Right lung (tissue), 5 donors: ENCODE results near the gene PIP4K2C. TPM values are rescaled to one million over a fixed set of nuclear protein-coding genes. Genes with fewer than 3 reads are reported as not detected.
"Not testable (repeated sequence)": the region's sequence is repeated elsewhere in the genome, so short reads cannot be mapped to it uniquely, and the experiment has no call there.

Experiments
- DNase-seq, 2 donors: peaks; one replicate each; pipeline ENCODE4 v3.0.0-alpha.2; 2013
- polyA plus RNA-seq, 5 donors: library from polyadenylated mRNA; unstranded; fragments of 120-200 nt; gene quantifications; one replicate each; pipeline versions ENCODE4 v1.2.1 to v1.2.3, GENCODE V29; 2013; ENCODE audit warnings: inconsistent platforms in 1 of 5, low replicate concordance in 1 of 5; ENCODE audit not compliant: insufficient read length in 5 of 5, insufficient read depth in 1 of 5

Gene PIP4K2C
- polyA plus RNA-seq, 5 donors, result 18.1 to 22.8 (median 20.1) TPM

GRCh38 chr12:57584050-57584449 lies 6.9 kb upstream of the PIP4K2C start:
- no peak for DNase-seq

DNA sequence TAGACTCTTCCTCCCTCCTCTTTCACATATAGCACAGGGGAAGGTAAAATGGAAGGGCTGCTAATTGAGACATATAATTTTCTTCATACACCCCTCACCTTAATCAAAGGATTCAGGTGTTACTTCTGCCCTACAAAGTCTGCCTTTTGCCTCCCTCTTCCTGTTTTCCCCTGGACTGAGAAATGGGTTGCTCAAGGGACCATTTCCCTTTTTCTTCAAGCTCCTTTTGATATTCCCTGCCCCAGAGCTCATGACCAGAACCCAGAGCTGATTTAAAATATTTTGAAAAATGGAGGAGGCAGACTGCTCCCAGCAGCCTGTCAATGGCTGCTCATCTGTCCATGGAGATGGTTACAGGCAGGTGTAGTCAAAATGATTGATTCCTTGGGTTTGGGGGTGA lies 6.3 kb upstream of the PIP4K2C start:
- DNase-seq, result no peak

GRCh38 chr12:57585156-57585555 lies 5.8 kb upstream of the PIP4K2C start:
- DNase-seq, result no peak

DNA sequence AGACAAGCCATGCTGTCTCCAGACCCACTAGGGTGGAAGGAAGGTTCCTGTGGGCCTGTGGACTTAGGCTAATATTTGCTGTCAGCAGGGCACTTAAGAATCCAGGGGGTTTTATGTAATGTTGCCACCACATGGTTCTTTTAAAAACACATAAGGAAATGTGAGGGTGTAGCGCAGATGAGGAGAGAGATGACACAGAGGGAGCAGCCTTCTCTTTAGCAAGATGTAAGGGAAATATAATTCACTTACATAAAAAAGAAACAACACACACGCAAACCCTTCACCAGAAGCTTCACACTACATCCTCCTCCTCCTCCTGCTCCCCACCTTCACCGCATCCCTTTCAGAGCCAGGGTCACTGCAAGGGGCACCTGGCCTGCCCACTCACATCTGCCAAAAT lies 4.9 kb upstream of the PIP4K2C start:
- DNase-seq, result no peak

DNA sequence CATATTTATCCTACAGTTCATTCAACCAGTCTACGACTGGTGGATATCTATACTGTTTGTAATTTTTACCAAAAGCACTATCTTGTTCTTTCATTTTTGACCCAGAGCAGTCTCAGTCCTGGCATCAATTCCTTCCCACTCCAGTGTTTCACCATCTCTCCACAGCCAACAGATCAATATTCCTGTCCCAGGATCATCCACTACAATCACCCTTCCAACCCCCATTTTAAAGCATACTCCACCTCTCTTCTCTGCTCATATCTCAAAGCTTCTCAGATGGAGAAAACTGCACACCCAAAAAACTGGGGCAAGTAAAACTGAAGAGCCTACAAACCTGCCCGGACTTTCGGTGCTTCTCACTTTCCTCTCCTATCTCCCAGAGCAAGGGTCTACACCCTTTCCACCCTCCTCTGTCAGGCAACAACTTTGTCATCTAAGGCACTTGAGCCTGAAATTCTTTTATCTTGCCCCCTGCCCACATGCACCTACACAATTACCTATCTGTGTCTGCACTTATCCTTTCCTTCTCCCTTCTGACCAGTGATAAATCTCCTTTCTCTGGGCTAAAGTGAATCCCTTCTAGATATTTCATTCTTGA lies 4.1 kb upstream of the PIP4K2C start:
- DNase-seq, result no peak

GRCh38 chr12:57588951-57589610 lies 1.9 kb upstream of the PIP4K2C start:
- DNase-seq, result not testable (repeated sequence)

- no peak for DNase-seq
Measured at GRCh38 chr12:57590479-57590863, 521 bp upstream of the PIP4K2C start.

DNA sequence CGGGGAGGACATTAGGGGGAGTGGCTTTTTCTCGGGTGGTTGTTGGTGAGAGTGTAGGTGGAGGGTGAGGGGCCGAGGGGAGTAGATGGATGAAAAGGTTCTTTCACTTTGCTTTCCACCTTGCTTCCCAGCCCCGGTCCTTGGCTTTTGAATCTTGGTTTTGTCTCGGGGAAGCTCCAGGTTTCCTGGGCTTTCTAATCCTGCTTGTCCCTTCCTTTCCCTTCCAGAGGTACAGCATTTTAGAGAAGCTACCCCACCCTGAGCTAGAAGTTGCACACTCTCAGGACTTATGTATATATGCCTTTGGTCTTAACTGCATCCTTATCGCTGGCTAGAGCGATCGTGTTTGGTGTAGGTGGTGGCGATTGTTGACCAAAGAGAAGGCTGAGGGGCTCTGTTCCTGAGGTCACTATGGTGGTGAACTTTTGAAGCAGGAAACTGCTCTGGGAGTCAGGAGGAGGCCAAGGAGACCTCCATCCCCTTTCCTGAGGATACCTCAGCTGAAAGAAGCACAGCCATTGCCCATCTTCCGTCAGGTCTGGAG lies 862 bp downstream of the PIP4K2C start:
- DNase-seq, result no peak

DNA sequence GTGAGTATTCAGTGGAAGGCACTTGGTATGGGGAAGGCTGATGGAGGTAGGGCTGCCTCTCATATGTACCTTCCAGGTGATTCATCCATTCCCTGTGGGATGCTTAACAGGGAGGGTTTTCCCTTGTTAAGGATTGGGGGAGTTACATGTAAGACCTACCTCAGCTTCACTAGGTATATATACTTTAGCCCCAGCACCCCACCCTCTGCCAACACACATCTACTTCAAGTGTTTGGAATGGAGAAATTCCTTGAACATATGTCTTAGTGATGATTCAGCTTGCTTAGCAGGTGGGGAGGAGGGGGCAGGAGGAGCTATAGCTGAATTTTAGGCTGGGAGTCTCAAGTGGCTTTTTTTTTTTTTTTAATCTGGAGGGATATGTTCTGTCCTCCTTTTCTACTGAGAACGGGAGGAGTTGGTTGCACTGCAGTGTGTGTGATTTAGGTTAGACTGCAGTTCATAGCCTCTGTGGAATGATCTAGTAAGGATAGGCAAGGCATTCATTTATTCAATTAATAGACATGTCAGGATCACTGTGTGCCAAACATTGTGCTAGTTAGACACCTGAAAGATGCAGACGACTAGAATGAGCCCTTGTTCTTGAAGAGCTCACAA lies 1.7 kb downstream of the PIP4K2C start:
- no peak for DNase-seq

DNA sequence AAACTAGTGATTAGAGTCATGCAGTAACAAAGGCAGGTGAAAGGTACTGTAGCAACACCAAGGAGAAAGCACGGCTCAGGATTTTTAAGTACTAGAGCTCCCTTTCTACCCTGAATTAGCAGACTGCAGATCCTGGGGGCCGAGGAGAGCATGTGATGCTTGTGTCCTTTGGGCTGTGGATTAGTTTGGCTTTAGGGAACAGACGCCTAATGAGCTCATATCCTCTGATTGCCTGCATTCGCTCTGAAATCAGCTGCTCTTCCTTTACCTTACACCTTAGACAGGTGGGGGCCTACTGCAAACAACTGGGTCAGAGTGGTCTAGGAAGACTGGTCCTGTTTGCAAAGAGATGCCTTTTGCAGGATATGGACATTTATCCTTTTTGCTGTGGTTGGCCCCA lies 2.2 kb downstream of the PIP4K2C start:
- DNase-seq, result no peak

DNA sequence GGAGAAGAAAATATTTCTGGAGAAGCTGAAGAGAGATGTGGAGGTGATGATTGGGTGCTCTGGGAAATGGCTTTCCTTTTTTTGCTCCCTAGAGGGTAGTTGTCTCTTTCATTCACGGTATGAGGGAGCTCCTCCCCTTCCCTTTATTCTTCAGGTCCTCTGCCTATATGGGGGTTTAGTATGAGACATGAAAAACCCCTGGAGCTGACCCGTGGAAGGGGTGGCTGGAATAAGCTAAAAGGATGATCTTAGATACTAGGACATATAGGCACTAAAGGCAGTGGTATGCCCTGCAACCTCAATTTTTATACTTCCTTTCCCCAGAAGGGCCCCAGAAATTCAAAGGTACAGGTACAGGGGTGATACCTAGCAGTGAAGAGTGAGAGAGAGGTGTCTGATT lies 9.4 kb downstream of the PIP4K2C start:
- DNase-seq, result no peak

- no peak for DNase-seq
Measured at GRCh38 chr12:57602544-57602943, 11.6 kb downstream of the PIP4K2C start.

GRCh38 chr12:57603324-57603723 lies 12.3 kb downstream of the PIP4K2C start:
- DNase-seq, result no peak

GRCh38 chr12:57603815-57604453 lies 12.9 kb downstream of the PIP4K2C start:
- peak; percentile 65 to 70 for DNase-seq

GRCh38 chr12:57604454-57604991 lies 13.5 kb downstream of the PIP4K2C start, which contains the start of gene DTX3:
DTX3 (plus strand) TSS chr12:57604824; CDS start chr12:57606518, 1,694 bp downstream.
- peak in 1 of 2 donors; percentile 45 for DNase-seq

- DNase-seq, result no peak
Measured at GRCh38 chr12:57604992-57605810, 14.2 kb downstream of the PIP4K2C start.

DNA sequence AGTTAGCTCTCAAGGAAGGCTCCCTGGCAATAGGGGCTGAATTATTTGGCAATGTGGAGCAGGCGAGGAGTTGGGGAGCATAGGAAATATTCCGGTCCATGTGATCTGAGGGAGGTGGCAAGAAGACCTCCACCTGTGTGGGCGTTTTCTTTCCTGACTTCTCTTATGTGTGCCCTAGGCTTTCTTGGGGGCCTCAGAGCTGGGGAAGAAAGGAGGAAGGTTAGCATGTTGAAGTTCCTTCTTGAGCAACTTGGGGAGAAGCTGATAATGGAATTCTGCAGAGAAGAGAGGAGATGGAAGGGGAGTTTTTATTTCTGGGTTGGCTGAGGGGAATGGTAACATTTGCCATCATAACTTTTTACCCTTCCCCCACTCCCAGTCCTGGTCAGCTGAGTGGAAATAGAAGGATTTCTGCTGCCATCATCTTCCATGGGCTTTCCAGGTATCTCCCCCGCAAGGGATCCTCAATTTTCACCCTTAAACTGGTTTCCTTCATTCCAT lies 14.9 kb downstream of the PIP4K2C start:
- no peak for DNase-seq

DNA sequence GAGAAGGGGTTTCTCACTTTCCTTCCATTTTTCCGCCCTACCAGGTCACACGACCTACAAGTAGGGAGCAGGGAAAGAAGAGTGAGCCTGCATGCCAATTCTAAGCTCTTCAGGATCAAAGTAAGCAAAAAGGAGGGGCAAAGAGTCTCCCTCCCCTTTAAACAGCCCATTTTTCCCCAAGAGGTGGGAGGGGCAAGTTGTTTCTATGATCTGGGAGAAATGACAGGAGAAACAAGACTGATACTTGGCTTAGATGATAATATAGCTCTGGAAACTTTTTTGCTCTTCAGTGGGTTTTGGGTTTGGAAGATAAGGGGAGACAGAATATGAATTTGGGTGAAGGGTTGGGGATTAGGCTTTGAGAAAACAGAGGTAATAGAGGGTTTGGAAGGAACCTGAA lies 15.4 kb downstream of the PIP4K2C start:
- no peak for DNase-seq

DNA sequence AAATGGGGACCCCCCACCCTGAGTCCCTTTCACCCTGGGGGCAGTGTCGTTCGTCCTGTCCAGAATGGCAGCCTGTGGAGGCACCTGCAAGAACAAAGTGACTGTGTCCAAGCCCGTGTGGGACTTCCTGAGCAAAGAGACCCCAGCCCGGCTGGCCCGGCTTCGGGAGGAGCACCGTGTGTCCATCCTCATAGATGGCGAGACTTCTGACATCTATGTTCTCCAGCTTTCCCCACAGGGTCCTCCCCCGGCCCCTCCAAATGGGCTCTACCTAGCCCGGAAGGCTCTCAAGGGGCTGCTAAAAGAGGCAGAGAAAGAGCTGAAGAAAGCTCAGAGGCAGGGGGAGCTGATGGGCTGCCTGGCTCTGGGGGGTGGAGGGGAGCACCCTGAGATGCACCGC lies 15.8 kb downstream of the PIP4K2C start:
- DNase-seq, result no peak

DNA sequence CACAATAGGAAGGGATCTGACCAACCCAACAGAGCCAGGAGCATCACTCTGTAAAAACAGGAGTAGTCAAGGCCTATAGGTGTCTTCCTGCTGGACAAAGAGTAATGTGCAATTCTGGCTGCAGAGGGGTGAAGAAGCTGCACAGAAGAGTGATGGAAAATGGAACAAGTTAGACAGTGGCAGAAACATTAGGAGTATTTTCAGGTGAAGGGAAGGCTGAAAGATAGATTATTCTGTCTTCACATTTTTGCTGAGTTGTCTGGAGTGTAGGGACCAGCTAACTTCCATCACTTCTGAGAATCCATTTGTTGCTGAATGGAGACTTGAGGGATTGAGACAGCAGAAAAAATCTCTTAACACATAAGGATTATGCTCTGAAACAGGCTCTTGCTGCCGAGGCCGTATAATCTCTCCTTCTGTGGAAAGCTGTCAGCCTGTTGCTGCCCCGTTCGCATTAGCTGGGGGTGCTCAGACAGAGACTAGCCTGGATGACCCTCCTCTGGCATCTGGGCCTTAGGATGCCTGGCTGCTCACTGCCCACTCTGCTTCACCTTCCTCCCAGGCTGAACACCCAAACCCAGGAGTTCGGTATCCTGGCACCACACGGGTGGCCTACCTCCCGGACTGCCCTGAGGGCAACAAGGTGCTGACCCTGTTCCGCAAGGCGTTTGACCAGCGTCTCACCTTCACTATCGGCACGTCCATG lies 17.1 kb downstream of the PIP4K2C start:
- DNase-seq, result no peak
